SK-N-MC (cell line): Measurements from ENCODE around the gene GPR137B.

ENCODE experiments used
- EZH2 ChIP-seq: fragments of 200-600 bp; sonication (generic); IDR thresholded peaks from one replicate; pipeline ENCODE4 v1.6.1; 2017; ENCODE audit warnings: antibody characterized with exemption
- POLR2AphosphoS5 ChIP-seq: IDR thresholded peaks from 2 replicates; pipeline ENCODE4 v1.6.1; 2012; ENCODE audit warnings: mild to moderate bottlenecking, low read depth, low read length, borderline replicate concordance

GRCh38 chr1:236201786-236202185 is 59.4 kb downstream of the GPR137B start:
- no peak for TF ChIP-seq EZH2
- TF ChIP-seq POLR2AphosphoS5 = no peak
